ENCODE data around the gene KIFBP. TPM values are rescaled to one million over a fixed set of nuclear protein-coding genes. Genes with fewer than 3 reads are reported as not detected.

The KIFBP gene
- total and polyA plus RNA-seq, 2 donors (not counting 3 experiments of a cell fraction or from before 2014, with no cell fraction given): 17.6 to 39.8 TPM

DNA sequence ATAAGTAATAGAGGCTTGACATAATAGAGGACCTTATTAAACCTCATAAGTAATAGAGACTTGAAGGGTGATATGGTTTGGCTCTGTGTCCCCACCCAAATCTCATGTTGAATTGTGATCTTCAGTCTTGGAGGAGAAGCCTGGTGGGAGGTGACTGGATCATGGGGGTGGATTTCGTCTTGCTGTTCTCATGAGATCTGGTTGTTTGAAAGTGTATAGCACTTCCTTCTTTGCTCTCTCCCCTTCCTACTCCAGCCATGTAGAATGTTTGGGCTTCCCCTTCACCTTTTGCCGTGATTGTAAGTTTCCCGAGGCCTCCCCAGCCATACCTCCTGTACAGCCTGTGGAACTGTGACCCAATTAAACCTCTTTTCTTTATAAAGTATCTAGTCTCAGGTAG lies 8.6 kb downstream of the KIFBP start:
- no peak overlapping the region for H3K4me3 ChIP-seq (replicated peaks in 1 of 3; ENCODE audit: insufficient read depth in 1 of 3, low read depth in 1 of 3, low read length in 3 of 3)
- no peak overlapping the region for H3K4me2 ChIP-seq (ENCODE audit: insufficient read depth, low read length)
- no peaks in the 10 kb centered on the region for H4K20me1 ChIP-seq (replicated peaks; ENCODE audit: control insufficient read depth, extremely low read depth, insufficient read depth, low read length)
- H3K36me3 ChIP-seq (ENCODE audit: control insufficient read depth in 2 of 2, extremely low read depth in 1 of 2, insufficient read depth in 2 of 2, low read length in 2 of 2): peaks cover 1 to 7% of the 10 kb centered on the region in 2 experiments
- TF ChIP-seq FOS (IDR thresholded peaks at IDR 0.05; ENCODE audit: borderline replicate concordance, insufficient read depth, low read length) (no peak), GATA2 (IDR thresholded peaks at IDR 0.05; ENCODE audit: insufficient read depth, insufficient read length, low read depth, low read length) (no peak), EZH2 (IDR thresholded peaks at IDR 0.05; ENCODE audit: borderline replicate concordance, low read depth, low read length, severe bottlenecking) (no peak), MYC (IDR thresholded peaks at IDR 0.05; ENCODE audit: low read depth, low read length) (no peak), CTCF (IDR thresholded peaks at IDR 0.05; ENCODE audit: extremely low read depth in 1 of 2, insufficient read depth in 1 of 2, low read depth in 1 of 2, low read length in 2 of 2) (no peak), POLR2A (IDR thresholded peaks at IDR 0.05; ENCODE audit: low read depth, low read length) (no peak), JUN (IDR thresholded peaks at IDR 0.05; ENCODE audit: borderline replicate concordance, insufficient read depth, insufficient read length, low read depth) (no peak), POLR2AphosphoS5 (IDR thresholded peaks at IDR 0.05; ENCODE audit: insufficient read depth, low read depth, low read length) (no peak)
- TF ChIP-seq, protein P1, sequence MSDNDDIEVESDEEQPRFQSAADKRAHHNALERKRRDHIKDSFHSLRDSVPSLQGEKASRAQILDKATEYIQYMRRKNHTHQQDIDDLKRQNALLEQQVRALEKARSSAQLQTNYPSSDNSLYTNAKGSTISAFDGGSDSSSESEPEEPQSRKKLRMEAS (IDR thresholded peaks at IDR 0.05; ENCODE audit: insufficient read depth, insufficient read length): no peak
- intact Hi-C loops (cut with micrococcal nuclease) (no loop called here), dilution Hi-C loops (cut with MboI; ENCODE audit: extremely low pct_ligation_motif_present, low sequenced_read_pairs) (no loop called here)
- CTCF ChIA-PET: no interaction called here
- H3K9ac ChIP-seq (replicated peaks; ENCODE audit: extremely low read depth, insufficient read depth, low read length): no peak overlapping the region
- DNase-seq (ENCODE audit: low read depth, low spot score) (no peak), FAIRE-seq (no peak)
- no peaks in the 10 kb centered on the region for H3K27me3 ChIP-seq (ENCODE audit: control insufficient read depth in 2 of 2, insufficient read depth in 2 of 2, low read length in 2 of 2)
- peaks cover 8% of the 10 kb centered on the region for H3K4me1 ChIP-seq (ENCODE audit: control insufficient read depth, extremely low read depth, insufficient read depth, low read length)
- no TSS peak for BruUV-seq (replicated peaks)
- H3K79me2 ChIP-seq (ENCODE audit: control insufficient read depth, insufficient read depth, low read length): peaks cover 48% of the 10 kb centered on the region
- H3K9me3 ChIP-seq (replicated peaks; ENCODE audit: control insufficient read depth, insufficient read depth, low read length): no peaks in the 10 kb centered on the region
- H2AFZ ChIP-seq (ENCODE audit: low read depth, low read length): no peak overlapping the region
- POLR2A ChIA-PET: no interaction called here
- no peaks in the 10 kb centered on the region for H3K9me1 ChIP-seq (replicated peaks; ENCODE audit: control insufficient read depth, extremely low read depth, insufficient read depth, low read length)
- no peak overlapping the region for H3K27ac ChIP-seq (ENCODE audit: insufficient read depth, low read depth, low read length)

Measured in endothelial cell of umbilical vein (primary cell).